Measurements from ENCODE around the gene SMAD5.

- TF ChIP-seq, protein P1, sequence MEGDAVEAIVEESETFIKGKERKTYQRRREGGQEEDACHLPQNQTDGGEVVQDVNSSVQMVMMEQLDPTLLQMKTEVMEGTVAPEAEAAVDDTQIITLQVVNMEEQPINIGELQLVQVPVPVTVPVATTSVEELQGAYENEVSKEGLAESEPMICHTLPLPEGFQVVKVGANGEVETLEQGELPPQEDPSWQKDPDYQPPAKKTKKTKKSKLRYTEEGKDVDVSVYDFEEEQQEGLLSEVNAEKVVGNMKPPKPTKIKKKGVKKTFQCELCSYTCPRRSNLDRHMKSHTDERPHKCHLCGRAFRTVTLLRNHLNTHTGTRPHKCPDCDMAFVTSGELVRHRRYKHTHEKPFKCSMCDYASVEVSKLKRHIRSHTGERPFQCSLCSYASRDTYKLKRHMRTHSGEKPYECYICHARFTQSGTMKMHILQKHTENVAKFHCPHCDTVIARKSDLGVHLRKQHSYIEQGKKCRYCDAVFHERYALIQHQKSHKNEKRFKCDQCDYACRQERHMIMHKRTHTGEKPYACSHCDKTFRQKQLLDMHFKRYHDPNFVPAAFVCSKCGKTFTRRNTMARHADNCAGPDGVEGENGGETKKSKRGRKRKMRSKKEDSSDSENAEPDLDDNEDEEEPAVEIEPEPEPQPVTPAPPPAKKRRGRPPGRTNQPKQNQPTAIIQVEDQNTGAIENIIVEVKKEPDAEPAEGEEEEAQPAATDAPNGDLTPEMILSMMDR (IDR thresholded peaks at IDR 0.05; ENCODE audit: insufficient read depth, low read depth, low read length) = no peak
- TF ChIP-seq EZH2 (IDR thresholded peaks at IDR 0.05; ENCODE audit: insufficient read depth, low read length) = no peak
Measured at GRCh38 chr5:136130581-136130980, 2.1 kb upstream of the SMAD5 start.

All from astrocyte (in vitro differentiated cells and primary cell).